Esophagus squamous epithelium (tissue), 5 donors: ENCODE measurements around the gene TMOD1. TPM values are rescaled to one million over a fixed set of nuclear protein-coding genes. Genes with fewer than 3 reads are reported as not detected.

Experiments used
- DNase-seq: peaks from one replicate; lab custom pipeline; 2025; lab: John Stamatoyannopoulos, UW
- H3K27ac ChIP-seq, 4 donors: fragments of 200-600 bp; sonication (generic); one replicate each; pipeline ENCODE4 v1.5.1; 2016 to 2019; ENCODE audit warnings: mild to moderate bottlenecking in 1 of 4
- H3K27me3 ChIP-seq, 4 donors: fragments of 200-600 bp; sonication (generic); 1 replicate in 3 of 4; 2 replicates in 1 of 4; pipeline versions ENCODE4 v1.5.1 to v1.6.0; 2017 to 2021; ENCODE audit warnings: antibody characterized with exemption in 1 of 4
- H3K36me3 ChIP-seq, 3 donors: fragments of 200-600 bp; sonication (generic); one replicate each; pipeline ENCODE4 v1.5.1; 2016 to 2019
- H3K4me1 ChIP-seq, 3 donors: fragments of 200-600 bp; sonication (generic); one replicate each; pipeline ENCODE4 v1.5.1; 2017 to 2019
- H3K4me3 ChIP-seq, 4 donors: fragments of 200-600 bp; sonication (generic); 1 replicate in 3 of 4; 2 replicates in 1 of 4; pipeline ENCODE4 v1.5.1; 2016 to 2019; ENCODE audit warnings: mild to moderate bottlenecking in 2 of 4, moderate library complexity in 1 of 4
- H3K9me3 ChIP-seq, 3 donors: fragments of 200-600 bp; sonication (generic); one replicate each; pipeline ENCODE4 v1.5.1; 2016 to 2019
- CTCF ChIP-seq, 6 experiments: fragments of 450-650 bp in 4 of 6; fragments of 200-600 bp in 2 of 6; sonication (generic) in 2 of 6; IDR thresholded peaks; one replicate each; pipeline ENCODE4 v1.5.1; 2016 to 2019; ENCODE audit warnings: antibody characterized with exemption in 6 of 6, mild to moderate bottlenecking in 4 of 6, moderate library complexity in 4 of 6
- POLR2A ChIP-seq, 4 donors: fragments of 450-650 bp; IDR thresholded peaks; one replicate each; pipeline ENCODE4 v1.6.1; 2017; ENCODE audit warnings: antibody characterized with exemption in 4 of 4, mild to moderate bottlenecking in 4 of 4, moderate library complexity in 3 of 4
- WGBS, 2 donors: methylation state at CpG; one replicate each; pipeline ENCODE4 v1.1.5; 2018; 5-methylcytosine and 5-hydroxymethylcytosine counted together
- intact Hi-C: fragments of 100-400 bp; cut with DNase I; formaldehyde crosslinking; loops from one replicate; pipeline ENCODE4 v1.15.0; 2022
- total RNA-seq, 4 donors: library from RNA; depleted of rRNA; stranded (reverse); fragments of >200 nt; gene quantifications; one replicate each; pipeline ENCODE4 v1.1.0, GENCODE V29; 2016
- donor health status: DM: yes; HTN: yes; CAD: no.

TMOD1 gene
- total RNA-seq, 4 donors from 2014 or later, result 0.15 to 13.4 (median 2.4) TPM

GRCh38 chr9:97563458-97564135, 62.1 kb downstream of the TMOD1 start:
- TF ChIP-seq POLR2A (IDR thresholded peaks at IDR 0.05) (no peak), CTCF (IDR thresholded peaks at IDR 0.05) (no peak)
- DNase-seq, result no peak
- Histone ChIP-seq H3K27ac (peak overlapping the region; percentile 51 to 80 (median 66)), H3K36me3 (no peaks in the 10 kb centered on the region), H3K9me3 (no peaks in the 10 kb centered on the region), H3K4me3 (no peak overlapping the region), H3K4me1 (peaks cover 7 to 48% (median 26%) of the 10 kb centered on the region in 3 donors), H3K27me3 (no peaks in the 10 kb centered on the region)
- WGBS, 2 donors, result 56 to 63% methylated on average over 4 to 12 of the region's 13 CpGs
- intact Hi-C loops, result no loop called here

DNA sequence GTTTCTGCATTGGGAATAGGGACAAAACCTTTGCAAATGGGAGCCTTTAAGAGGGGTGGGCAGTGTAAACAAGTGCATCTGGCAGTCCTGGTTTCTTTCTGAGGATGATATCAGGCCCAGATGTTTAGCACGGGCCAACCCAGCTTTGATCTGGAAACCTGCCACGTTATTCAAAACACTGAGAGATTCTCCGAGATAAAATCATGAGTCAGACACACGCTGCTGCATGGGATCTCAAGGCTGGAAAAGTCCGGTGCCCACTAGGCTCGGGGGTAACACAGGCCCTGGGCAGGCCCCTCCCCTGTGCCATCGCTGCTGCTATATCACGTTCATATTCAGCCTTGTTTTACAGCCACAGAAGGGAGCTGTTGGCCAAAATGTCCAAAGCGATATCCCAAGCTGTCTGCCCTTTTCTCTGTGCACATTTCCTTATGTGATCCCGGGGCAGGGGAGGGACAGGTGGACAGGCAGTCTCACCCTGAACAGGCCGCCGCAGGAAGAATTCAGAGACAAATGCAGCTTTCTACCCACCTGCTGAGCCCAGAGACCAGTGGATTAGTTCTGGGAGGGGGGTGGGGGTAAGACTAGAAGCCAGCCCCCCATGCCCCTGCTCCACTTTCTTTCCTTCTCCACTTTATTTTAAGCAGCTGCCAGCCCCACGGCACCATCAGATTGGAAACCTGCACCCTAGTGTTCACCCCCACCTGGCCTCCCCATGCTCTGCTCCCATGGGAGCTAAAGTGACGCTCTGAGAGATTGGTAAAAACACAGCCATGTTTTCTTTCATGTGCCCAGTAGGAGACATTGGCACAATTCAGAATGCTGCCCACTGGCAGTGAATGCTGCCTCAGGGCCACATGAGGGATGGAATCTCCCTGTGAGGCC, 63.1 kb downstream of the TMOD1 start:
- no peaks in the 10 kb centered on the region for H3K27me3 ChIP-seq
- H3K4me3 ChIP-seq, result no peak overlapping the region
- peaks cover 0 to 9% (median 0%) of the 10 kb centered on the region in 3 donors for H3K36me3 ChIP-seq
- WGBS, 2 donors, result 26 to 35% methylated on average over 10 to 11 of the region's 14 CpGs
- H3K27ac ChIP-seq, result peak overlapping the region in 3 of 4 donors; percentile 59 to 80 (median 73)
- H3K4me1 ChIP-seq, result peaks cover 7 to 39% (median 23%) of the 10 kb centered on the region in 3 donors
- intact Hi-C loops, result no loop called here
- DNase-seq, result no peak
- TF ChIP-seq POLR2A (IDR thresholded peaks at IDR 0.05) (no peak), CTCF (IDR thresholded peaks at IDR 0.05) (no peak)
- H3K9me3 ChIP-seq, result no peaks in the 10 kb centered on the region

GRCh38 chr9:97565262-97565661, 63.8 kb downstream of the TMOD1 start:
- Histone ChIP-seq H3K4me1 (peaks cover 7 to 39% (median 23%) of the 10 kb centered on the region in 3 donors), H3K9me3 (no peaks in the 10 kb centered on the region), H3K36me3 (peaks cover 0 to 16% (median 0%) of the 10 kb centered on the region in 3 donors), H3K27ac (peak overlapping the region in 2 of 4 donors; percentile 59 to 73), H3K27me3 (no peaks in the 10 kb centered on the region), H3K4me3 (no peak overlapping the region)
- WGBS, 2 donors, result 59 to 66% methylated on average over 3 to 4 of the region's 5 CpGs
- intact Hi-C loops, result no loop called here
- DNase-seq, result no peak
- TF ChIP-seq CTCF (IDR thresholded peaks at IDR 0.05) (no peak), POLR2A (IDR thresholded peaks at IDR 0.05) (no peak)

DNA sequence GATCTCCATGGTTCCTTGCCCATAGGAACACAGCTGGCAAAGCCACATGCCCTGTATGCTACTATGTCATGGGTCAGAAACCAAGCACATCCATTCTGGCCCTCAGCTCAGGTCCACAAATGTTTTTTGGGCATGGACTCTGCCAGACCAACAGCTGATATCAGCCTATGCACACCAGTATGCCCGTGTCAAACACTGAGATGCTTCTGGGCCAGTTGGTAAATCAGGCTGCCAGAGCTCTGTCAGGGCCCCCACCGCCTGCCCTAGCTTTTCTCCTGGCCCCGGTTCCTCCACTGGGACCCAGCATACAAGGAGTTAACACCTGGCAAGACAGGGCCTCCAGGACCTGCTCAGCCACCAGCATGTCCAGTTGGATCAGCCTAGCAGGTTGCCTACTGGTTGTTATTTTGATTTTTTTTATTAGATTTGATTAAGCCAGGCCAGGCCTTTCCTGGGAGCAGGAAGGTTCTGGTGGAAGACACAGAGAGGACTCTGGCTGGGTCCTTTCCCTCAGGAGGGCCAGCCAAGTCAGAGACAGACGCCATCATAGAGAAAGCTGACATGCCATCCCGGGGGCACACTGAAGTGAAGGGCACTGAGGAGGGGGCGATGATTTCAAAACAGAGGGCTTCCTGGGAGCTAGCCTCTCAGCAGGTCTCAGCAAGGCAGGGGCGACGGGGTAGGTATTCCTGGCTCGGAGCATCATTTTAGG, 65.9 kb downstream of the TMOD1 start:
- DNase-seq, result no peak
- no peaks in the 10 kb centered on the region for H3K27me3 ChIP-seq
- H3K9me3 ChIP-seq, result no peaks in the 10 kb centered on the region
- peak overlapping the region in 1 of 4 donors; percentile 54 for H3K27ac ChIP-seq
- H3K4me1 ChIP-seq, result peaks cover 7 to 42% (median 23%) of the 10 kb centered on the region in 3 donors
- H3K36me3 ChIP-seq, result peaks cover 0 to 18% (median 0%) of the 10 kb centered on the region in 3 donors
- H3K4me3 ChIP-seq, result no peak overlapping the region
- WGBS, 2 donors, result 72 to 74% methylated on average over 5 to 7 of the region's 9 CpGs
- TF ChIP-seq CTCF (IDR thresholded peaks at IDR 0.05), result no peak
- no peak for TF ChIP-seq POLR2A (IDR thresholded peaks at IDR 0.05)
- intact Hi-C loops, result no loop called here
